ENCODE data around the gene RFXANK. TPM values are rescaled to one million over a fixed set of nuclear protein-coding genes. Genes with fewer than 3 reads are reported as not detected.
A peak's percentile ranks its signal among the peaks of the same experiment; 100 is the strongest.

RFXANK gene
- total and polyA plus RNA-seq, 9 of the 15 experiments (the other 6 are each of a cell fraction or from before 2014, with no cell fraction given) = 68.6 to 181 (median 150) TPM

DNA sequence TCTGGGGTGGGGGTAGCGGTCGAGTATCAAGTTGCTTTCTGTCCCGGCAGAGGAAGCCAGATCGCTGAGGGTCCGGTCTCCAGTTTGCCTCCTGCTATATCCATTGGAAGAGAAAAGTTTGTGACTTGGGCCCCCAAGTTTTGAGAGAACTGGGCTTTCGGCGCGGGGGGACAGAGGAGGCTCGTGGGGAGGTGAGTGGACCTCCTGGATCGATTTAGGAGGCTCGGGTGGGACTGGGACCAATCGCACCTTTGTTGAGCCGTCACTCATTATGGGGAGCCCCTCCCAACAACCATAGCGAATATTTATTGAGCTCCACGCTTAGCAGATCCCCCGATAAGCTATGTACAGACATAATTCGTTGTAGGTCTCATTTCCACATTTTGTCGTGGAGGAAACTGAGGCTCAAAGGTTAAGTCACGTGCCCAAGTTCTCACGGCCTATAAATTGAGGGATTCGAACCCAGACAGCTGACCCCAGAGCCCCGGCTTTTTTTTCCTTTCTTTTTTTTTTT is 909 bp downstream of the RFXANK start:
- peaks cover 40% of the 10 kb centered on the region for H3K79me2 ChIP-seq (ENCODE audit: control insufficient read depth, insufficient read depth, low read length)
- DNase-seq (ENCODE audit: extremely low read depth in 1 of 4, low spot score in 3 of 4) (peak in 2 of 4 experiments; percentile 66 to 70), FAIRE-seq (no peak), ATAC-seq (peak; percentile 10)
- BruUV-seq (replicated peaks) = TSS peak; percentile 91
- in situ Hi-C loops (cut with MboI) = no loop called here
- peak overlapping the region; percentile 95 for H3K27ac ChIP-seq (ENCODE audit: extremely low read depth, low read depth, low read length)
- peaks cover 44% of the 10 kb centered on the region; the same call in 2 of the 3 replicates for H3K36me3 ChIP-seq (ENCODE audit: control insufficient read depth, insufficient read depth, low read length)
- H3K4me1 ChIP-seq (replicated peaks in 1 of 2; ENCODE audit: control insufficient read depth in 2 of 2, insufficient read depth in 2 of 2, low read length in 2 of 2) = peaks cover 7 to 20% of the 10 kb centered on the region in 2 experiments
- H4K20me1 ChIP-seq (replicated peaks; ENCODE audit: control insufficient read depth, insufficient read depth, low read length) = no peaks in the 10 kb centered on the region; the same call in 1 of the 2 replicates
- H3K9me3 ChIP-seq (replicated peaks; ENCODE audit: control insufficient read depth, insufficient read depth, low read depth, low read length) = no peaks in the 10 kb centered on the region
- peak overlapping the region; percentile 96 for H2AFZ ChIP-seq (ENCODE audit: low read depth, low read length)
- H3K4me2 ChIP-seq (ENCODE audit: insufficient read depth, low read length) = peak overlapping the region; percentile 92
- H3K9me1 ChIP-seq (ENCODE audit: control insufficient read depth, insufficient read depth, low read length) = no peaks in the 10 kb centered on the region
- WGBS (ENCODE audit: insufficient coverage, low coverage, missing lambda C conversion rate) = 2% methylated on average over 18 of the region's 22 CpGs
- intact Hi-C loops (cut with micrococcal nuclease) = loop anchor here (1.0 to 2.0 kb wide), 2 partner anchors 32 to 128 kb away; partner anchors contain the start of genes MAU2 and SUGP1
- H3K9ac ChIP-seq (ENCODE audit: insufficient read depth in 1 of 2, low read depth in 2 of 2, low read length in 2 of 2) = peak overlapping the region; percentile 93 to 98
- CTCF ChIA-PET (ENCODE audit: low intra/inter-chr PET ratio) = no interaction called here
- POLR2A ChIA-PET = interaction anchor here (0.5 to 1.5 kb wide), 9 partner anchors 8 to 288 kb away, joined by 3 to 8 read pairs (median 4); partner anchors contain the start of genes NR2C2AP and SUGP1
- H3K27me3 ChIP-seq (ENCODE audit: control insufficient read depth in 2 of 2, insufficient read depth in 2 of 2, low read length in 2 of 2) = no peaks in the 10 kb centered on the region
- peak overlapping the region; percentile 86 for H3K4me3 ChIP-seq
- TF ChIP-seq SMARCE1 (IDR thresholded peaks at IDR 0.05) = 0 out of 2 replicates have a peak, but pooled peaks have one; percentile 44
- TF ChIP-seq CBX1 (IDR thresholded peaks at IDR 0.05; ENCODE audit: low read depth) = no peak
- no peak for TF ChIP-seq CEBPB (tag; IDR thresholded peaks at IDR 0.05)
- TF ChIP-seq, protein P1, sequence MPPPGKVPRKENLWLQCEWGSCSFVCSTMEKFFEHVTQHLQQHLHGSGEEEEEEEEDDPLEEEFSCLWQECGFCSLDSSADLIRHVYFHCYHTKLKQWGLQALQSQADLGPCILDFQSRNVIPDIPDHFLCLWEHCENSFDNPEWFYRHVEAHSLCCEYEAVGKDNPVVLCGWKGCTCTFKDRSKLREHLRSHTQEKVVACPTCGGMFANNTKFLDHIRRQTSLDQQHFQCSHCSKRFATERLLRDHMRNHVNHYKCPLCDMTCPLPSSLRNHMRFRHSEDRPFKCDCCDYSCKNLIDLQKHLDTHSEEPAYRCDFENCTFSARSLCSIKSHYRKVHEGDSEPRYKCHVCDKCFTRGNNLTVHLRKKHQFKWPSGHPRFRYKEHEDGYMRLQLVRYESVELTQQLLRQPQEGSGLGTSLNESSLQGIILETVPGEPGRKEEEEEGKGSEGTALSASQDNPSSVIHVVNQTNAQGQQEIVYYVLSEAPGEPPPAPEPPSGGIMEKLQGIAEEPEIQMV (tag; conservative IDR thresholded peaks at IDR 0.05; ENCODE audit: low read depth) = no peak
- TF ChIP-seq ELF1 (tag; IDR thresholded peaks at IDR 0.05) = no peak
- TF ChIP-seq SMARCA4 (IDR thresholded peaks at IDR 0.05) = 0 out of 2 replicates have a peak, but pooled peaks have one; percentile 30
- TF ChIP-seq ZNF165 (CRISPR knock-in tag; IDR thresholded peaks at IDR 0.05; ENCODE audit: borderline replicate concordance) = no peak
- 0 out of 2 replicates have a peak, but pooled peaks have one; percentile 31 for TF ChIP-seq DPF2 (IDR thresholded peaks at IDR 0.05)
- TF ChIP-seq, protein P2, sequence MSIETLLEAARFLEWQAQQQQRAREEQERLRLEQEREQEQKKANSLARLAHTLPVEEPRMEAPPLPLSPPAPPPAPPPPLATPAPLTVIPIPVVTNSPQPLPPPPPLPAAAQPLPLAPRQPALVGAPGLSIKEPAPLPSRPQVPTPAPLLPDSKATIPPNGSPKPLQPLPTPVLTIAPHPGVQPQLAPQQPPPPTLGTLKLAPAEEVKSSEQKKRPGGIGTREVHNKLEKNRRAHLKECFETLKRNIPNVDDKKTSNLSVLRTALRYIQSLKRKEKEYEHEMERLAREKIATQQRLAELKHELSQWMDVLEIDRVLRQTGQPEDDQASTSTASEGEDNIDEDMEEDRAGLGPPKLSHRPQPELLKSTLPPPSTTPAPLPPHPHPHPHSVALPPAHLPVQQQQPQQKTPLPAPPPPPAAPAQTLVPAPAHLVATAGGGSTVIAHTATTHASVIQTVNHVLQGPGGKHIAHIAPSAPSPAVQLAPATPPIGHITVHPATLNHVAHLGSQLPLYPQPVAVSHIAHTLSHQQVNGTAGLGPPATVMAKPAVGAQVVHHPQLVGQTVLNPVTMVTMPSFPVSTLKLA (conservative IDR thresholded peaks at IDR 0.05) = 0 out of 4 replicates have a peak, but pooled peaks of 1 of the 2 experiments have one; percentile 39
- no peak for TF ChIP-seq ZHX1 (conservative IDR thresholded peaks at IDR 0.05; ENCODE audit: low read length)
- peak; percentile 42; the same call in 1 of the 2 replicates for TF ChIP-seq GATA2 (CRISPR knock-in tag; IDR thresholded peaks at IDR 0.05)
- TF ChIP-seq, protein P3, sequence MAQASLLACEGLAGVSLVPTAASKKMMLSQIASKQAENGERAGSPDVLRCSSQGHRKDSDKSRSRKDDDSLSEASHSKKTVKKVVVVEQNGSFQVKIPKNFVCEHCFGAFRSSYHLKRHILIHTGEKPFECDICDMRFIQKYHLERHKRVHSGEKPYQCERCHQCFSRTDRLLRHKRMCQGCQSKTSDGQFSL (CRISPR knock-in tag; IDR thresholded peaks at IDR 0.05) = no peak
- TF ChIP-seq, protein P3 (tag; IDR thresholded peaks at IDR 0.05) = peak in 1 of 2 experiments; percentile 47; a peak in 1 of 4 replicates
- no peak for TF ChIP-seq ARHGAP35 (IDR thresholded peaks at IDR 0.05; ENCODE audit: partially characterized antibody)
- TF ChIP-seq HLTF (IDR thresholded peaks at IDR 0.05) = 0 out of 2 replicates have a peak, but pooled peaks have one; percentile 43

Measured in K562 (cell line).